Endothelial cell of hepatic sinusoid (primary cell): ENCODE data around the gene RPTN.

Experiments used
- in situ Hi-C: cut with HindIII; loops from 2 replicates; pipeline ENCODE4 v1.10.0; 2017; ENCODE audit warnings: low sequenced_read_pairs

RPTN gene

GRCh38 chr1:152159144-152159543 is at the start of gene RPTN:
RPTN (minus strand) TSS chr1:152159228; CDS start chr1:152157889, 1,339 bp downstream.
- in situ Hi-C loops = no loop called here

GRCh38 chr1:152198982-152199381 is 40.0 kb upstream of the RPTN start:
- in situ Hi-C loops = no loop called here

- in situ Hi-C loops = no loop called here
Measured at GRCh38 chr1:152197361-152197941, 38.4 kb upstream of the RPTN start.

- in situ Hi-C loops = no loop called here
Measured at GRCh38 chr1:152191711-152192110, 32.7 kb upstream of the RPTN start.

- in situ Hi-C loops = no loop called here
Measured at GRCh38 chr1:152191260-152191659, 32.2 kb upstream of the RPTN start.

- in situ Hi-C loops = no loop called here
Measured at GRCh38 chr1:152190589-152190988, 31.6 kb upstream of the RPTN start.

- in situ Hi-C loops = no loop called here
Measured at GRCh38 chr1:152189657-152190442, 30.8 kb upstream of the RPTN start.

GRCh38 chr1:152188673-152189591 is 29.9 kb upstream of the RPTN start:
- in situ Hi-C loops = no loop called here

GRCh38 chr1:152186556-152187285 is 27.7 kb upstream of the RPTN start:
- in situ Hi-C loops = no loop called here

- in situ Hi-C loops = no loop called here
Measured at GRCh38 chr1:152185544-152186391, 26.7 kb upstream of the RPTN start.

- in situ Hi-C loops = no loop called here
Measured at GRCh38 chr1:152182944-152183361, 23.9 kb upstream of the RPTN start.

- in situ Hi-C loops = no loop called here
Measured at GRCh38 chr1:152182431-152182830, 23.4 kb upstream of the RPTN start.

- in situ Hi-C loops = no loop called here
Measured at GRCh38 chr1:152179566-152179965, 20.5 kb upstream of the RPTN start.

- in situ Hi-C loops = loop anchor here (5.0 kb wide), 2 partner anchors 58 to 98 kb away; no protein-coding TSS in a partner anchor
Measured at GRCh38 chr1:152170287-152170905, 11.4 kb upstream of the RPTN start.

GRCh38 chr1:152169366-152170025 is 10.5 kb upstream of the RPTN start:
- in situ Hi-C loops = loop anchor here (5.0 kb wide), 2 partner anchors 57 to 97 kb away; no protein-coding TSS in a partner anchor

GRCh38 chr1:152168535-152168868 is 9.5 kb upstream of the RPTN start:
- in situ Hi-C loops = no loop called here

GRCh38 chr1:152167835-152168534 is 9.0 kb upstream of the RPTN start:
- in situ Hi-C loops = no loop called here

GRCh38 chr1:152166966-152167365 is 7.9 kb upstream of the RPTN start:
- in situ Hi-C loops = no loop called here
